ENCODE data around the gene WDR18. TPM values are rescaled to one million over a fixed set of nuclear protein-coding genes. Genes with fewer than 3 reads are reported as not detected.
A peak's percentile ranks its signal among the peaks of the same experiment; 100 is the strongest.

The WDR18 gene
- total and polyA plus RNA-seq, 2 donors (not counting 1 experiment from before 2014, with no cell fraction given) = 10.0 to 42.3 TPM

DNA sequence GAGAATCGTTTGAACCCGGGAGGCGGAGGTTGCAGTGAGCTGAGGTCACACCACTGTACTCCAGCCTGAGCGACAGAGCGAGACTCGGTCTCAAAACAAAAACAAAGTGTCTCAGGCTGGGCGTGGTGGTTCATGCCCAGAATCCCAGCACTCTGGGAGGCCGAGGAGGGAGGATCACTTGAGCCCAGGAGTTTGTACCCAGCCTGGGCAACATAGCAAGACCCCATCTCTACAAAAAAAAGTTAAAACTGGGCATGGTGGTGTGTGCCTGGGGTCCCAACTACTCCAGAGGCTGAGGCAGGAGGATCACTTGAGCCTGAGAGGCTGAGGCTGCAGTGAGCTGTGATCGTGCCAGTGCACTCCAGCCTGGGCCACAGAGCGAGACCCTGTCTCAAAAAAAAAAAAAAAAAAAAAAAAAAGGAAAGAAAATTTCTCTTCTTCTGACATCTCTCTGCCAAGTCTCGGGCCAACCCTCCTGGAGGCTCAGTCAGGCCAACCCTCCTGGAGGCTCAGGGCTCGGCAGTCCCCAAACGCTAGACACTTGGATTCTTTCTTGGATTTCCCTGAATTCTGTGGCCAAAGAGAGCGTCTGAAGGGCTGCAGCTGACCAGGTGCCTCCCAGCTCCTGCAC is 32.0 kb upstream of the WDR18 start:
- H3K4me1 ChIP-seq (ENCODE audit: control insufficient read depth, extremely low read depth, insufficient read depth, low read length) = peaks cover 6% of the 10 kb centered on the region
- no peak overlapping the region for H3K4me3 ChIP-seq (replicated peaks in 1 of 4; ENCODE audit: control extremely low read depth in 1 of 4, insufficient read depth in 1 of 4, low read depth in 3 of 4, low read length in 4 of 4)
- H3K9ac ChIP-seq (ENCODE audit: insufficient read depth, low read length) = no peak overlapping the region
- H3K27me3 ChIP-seq (ENCODE audit: control insufficient read depth, insufficient read depth, low read length) = no peaks in the 10 kb centered on the region
- no peak for TF ChIP-seq EZH2 (IDR thresholded peaks at IDR 0.05; ENCODE audit: low read length, missing control alignments)
- TF ChIP-seq, protein P1, sequence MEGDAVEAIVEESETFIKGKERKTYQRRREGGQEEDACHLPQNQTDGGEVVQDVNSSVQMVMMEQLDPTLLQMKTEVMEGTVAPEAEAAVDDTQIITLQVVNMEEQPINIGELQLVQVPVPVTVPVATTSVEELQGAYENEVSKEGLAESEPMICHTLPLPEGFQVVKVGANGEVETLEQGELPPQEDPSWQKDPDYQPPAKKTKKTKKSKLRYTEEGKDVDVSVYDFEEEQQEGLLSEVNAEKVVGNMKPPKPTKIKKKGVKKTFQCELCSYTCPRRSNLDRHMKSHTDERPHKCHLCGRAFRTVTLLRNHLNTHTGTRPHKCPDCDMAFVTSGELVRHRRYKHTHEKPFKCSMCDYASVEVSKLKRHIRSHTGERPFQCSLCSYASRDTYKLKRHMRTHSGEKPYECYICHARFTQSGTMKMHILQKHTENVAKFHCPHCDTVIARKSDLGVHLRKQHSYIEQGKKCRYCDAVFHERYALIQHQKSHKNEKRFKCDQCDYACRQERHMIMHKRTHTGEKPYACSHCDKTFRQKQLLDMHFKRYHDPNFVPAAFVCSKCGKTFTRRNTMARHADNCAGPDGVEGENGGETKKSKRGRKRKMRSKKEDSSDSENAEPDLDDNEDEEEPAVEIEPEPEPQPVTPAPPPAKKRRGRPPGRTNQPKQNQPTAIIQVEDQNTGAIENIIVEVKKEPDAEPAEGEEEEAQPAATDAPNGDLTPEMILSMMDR (conservative IDR thresholded peaks at IDR 0.05 in 1 of 2, IDR thresholded peaks at IDR 0.05 in 1 of 2; ENCODE audit: low read depth in 1 of 2, low read length in 2 of 2) = no peak
- peaks cover 19% of the 10 kb centered on the region for H3K79me2 ChIP-seq (ENCODE audit: control insufficient read depth, insufficient read depth, low read length)
- no peak for DNase-seq (ENCODE audit: low read depth in 2 of 2)
- no peaks in the 10 kb centered on the region for H4K20me1 ChIP-seq (ENCODE audit: control insufficient read depth, extremely low read depth, insufficient read depth, low read length)
- H3K36me3 ChIP-seq (ENCODE audit: control insufficient read depth, insufficient read depth, low read length) = peaks cover 7% of the 10 kb centered on the region
- no peak overlapping the region for H3K27ac ChIP-seq (ENCODE audit: insufficient read depth, low read length)
- no peak overlapping the region for H3K4me2 ChIP-seq (ENCODE audit: extremely low read depth, insufficient read depth, low read length)
- H2AFZ ChIP-seq (ENCODE audit: low read length) = no peak overlapping the region
- no peaks in the 10 kb centered on the region for H3K9me3 ChIP-seq (ENCODE audit: control insufficient read depth, insufficient read depth, low read depth, low read length)

DNA sequence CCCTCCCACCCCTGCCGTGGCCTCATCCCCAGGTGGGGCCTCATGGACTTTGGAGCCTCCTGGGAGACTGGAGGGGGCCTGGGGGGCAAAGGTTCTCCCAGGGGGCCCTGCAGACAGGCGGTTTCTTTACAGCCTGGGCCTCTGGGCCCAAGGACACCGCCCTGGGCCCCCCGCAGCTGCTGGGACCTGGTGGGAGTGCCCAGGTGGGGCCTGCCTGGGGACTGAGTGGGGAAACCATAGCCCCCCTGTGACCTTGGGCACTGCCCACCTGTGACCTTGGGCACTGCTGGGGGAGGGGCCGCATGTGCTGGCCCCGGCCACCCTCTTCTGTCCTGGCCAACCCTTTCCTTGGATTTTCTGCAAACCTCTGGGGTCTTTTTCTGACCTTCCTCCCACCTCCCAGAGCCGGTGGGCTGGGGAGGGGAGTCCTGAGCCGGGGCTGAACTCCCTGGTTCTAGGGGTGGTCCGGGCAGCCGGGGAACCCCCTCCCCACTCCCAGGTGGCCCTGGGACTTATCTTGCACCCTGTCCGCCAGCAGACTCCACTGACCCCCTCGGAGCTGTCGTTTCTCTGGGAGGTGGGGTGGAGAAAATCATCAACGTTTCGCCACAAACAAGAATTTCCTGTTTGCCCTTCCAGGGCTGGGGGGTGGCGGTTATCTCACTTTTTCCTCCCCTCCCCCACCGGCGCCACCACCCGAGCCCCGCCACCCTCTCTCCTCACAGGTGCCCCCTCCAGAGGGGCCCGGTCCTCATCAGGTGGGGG is 31.3 kb upstream of the WDR18 start:
- no peak overlapping the region for H3K4me2 ChIP-seq (ENCODE audit: extremely low read depth, insufficient read depth, low read length)
- no peak overlapping the region for H2AFZ ChIP-seq (ENCODE audit: low read length)
- peaks cover 2% of the 10 kb centered on the region for H3K36me3 ChIP-seq (ENCODE audit: control insufficient read depth, insufficient read depth, low read length)
- H3K4me3 ChIP-seq (replicated peaks in 1 of 4; ENCODE audit: control extremely low read depth in 1 of 4, insufficient read depth in 1 of 4, low read depth in 3 of 4, low read length in 4 of 4) = no peak overlapping the region
- no peak overlapping the region for H3K9ac ChIP-seq (ENCODE audit: insufficient read depth, low read length)
- DNase-seq (ENCODE audit: low read depth in 2 of 2) = no peak
- H3K79me2 ChIP-seq (ENCODE audit: control insufficient read depth, insufficient read depth, low read length) = peaks cover 16% of the 10 kb centered on the region
- no peaks in the 10 kb centered on the region for H3K9me3 ChIP-seq (ENCODE audit: control insufficient read depth, insufficient read depth, low read depth, low read length)
- no peaks in the 10 kb centered on the region for H4K20me1 ChIP-seq (ENCODE audit: control insufficient read depth, extremely low read depth, insufficient read depth, low read length)
- peaks cover 6% of the 10 kb centered on the region for H3K4me1 ChIP-seq (ENCODE audit: control insufficient read depth, extremely low read depth, insufficient read depth, low read length)
- TF ChIP-seq, protein P1 (conservative IDR thresholded peaks at IDR 0.05 in 1 of 2, IDR thresholded peaks at IDR 0.05 in 1 of 2; ENCODE audit: low read depth in 1 of 2, low read length in 2 of 2) = no peak
- H3K27ac ChIP-seq (ENCODE audit: insufficient read depth, low read length) = peak overlapping the region; percentile 16
- no peaks in the 10 kb centered on the region for H3K27me3 ChIP-seq (ENCODE audit: control insufficient read depth, insufficient read depth, low read length)

DNA sequence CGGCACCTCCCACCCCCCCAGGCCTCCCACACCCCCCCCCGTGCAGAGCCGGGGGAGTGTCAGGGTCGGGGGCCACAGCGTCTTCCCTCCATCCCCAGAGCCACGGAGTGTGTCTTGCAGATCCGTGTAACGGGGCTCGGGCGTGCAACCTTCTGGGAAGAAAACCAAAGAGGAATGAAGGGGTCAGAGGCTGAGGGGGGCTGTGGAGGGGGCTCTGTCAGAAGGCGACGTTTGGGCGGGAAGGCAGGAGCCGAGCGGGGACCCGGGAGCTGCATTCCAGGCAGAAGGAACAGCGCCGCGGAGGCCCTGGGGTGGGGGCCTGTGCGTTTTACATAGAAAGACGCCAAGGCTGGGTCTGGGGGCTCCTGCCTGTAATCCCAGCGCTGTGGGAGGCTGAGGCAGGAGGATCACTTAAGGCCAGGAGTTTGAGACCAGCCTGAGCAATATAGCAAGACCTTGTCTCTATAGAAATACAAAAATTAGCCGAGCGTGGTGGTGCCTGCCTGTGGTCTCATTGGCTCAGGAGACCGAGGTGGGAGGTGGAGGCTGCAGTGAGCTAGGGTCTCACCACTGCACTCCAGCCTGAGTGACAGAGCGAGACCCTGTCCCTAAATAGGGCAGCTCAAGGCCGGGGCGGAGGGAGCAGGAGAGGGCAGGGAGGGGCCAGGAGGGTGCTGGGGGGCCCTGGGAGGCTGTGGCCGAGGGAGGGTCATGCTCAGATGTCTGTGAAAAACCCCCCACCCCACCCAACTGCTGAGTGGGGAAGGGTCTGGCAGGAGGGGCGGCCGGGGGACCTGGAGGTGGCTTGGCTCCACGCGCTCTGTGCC is 30.5 kb upstream of the WDR18 start:
- TF ChIP-seq, protein P1 (conservative IDR thresholded peaks at IDR 0.05 in 1 of 2, IDR thresholded peaks at IDR 0.05 in 1 of 2; ENCODE audit: low read depth in 1 of 2, low read length in 2 of 2) = no peak
- Histone ChIP-seq H2AFZ (ENCODE audit: low read length) (no peak overlapping the region), H3K27ac (ENCODE audit: insufficient read depth, low read length) (no peak overlapping the region), H4K20me1 (ENCODE audit: control insufficient read depth, extremely low read depth, insufficient read depth, low read length) (no peaks in the 10 kb centered on the region), H3K4me2 (ENCODE audit: extremely low read depth, insufficient read depth, low read length) (no peak overlapping the region), H3K27me3 (ENCODE audit: control insufficient read depth, insufficient read depth, low read length) (no peaks in the 10 kb centered on the region), H3K36me3 (ENCODE audit: control insufficient read depth, insufficient read depth, low read length) (no peaks in the 10 kb centered on the region), H3K9ac (ENCODE audit: insufficient read depth, low read length) (no peak overlapping the region), H3K4me3 (replicated peaks in 1 of 4; ENCODE audit: control extremely low read depth in 1 of 4, insufficient read depth in 1 of 4, low read depth in 3 of 4, low read length in 4 of 4) (no peak overlapping the region), H3K9me3 (ENCODE audit: control insufficient read depth, insufficient read depth, low read depth, low read length) (no peaks in the 10 kb centered on the region), H3K4me1 (ENCODE audit: control insufficient read depth, extremely low read depth, insufficient read depth, low read length) (peaks cover 6% of the 10 kb centered on the region), H3K79me2 (ENCODE audit: control insufficient read depth, insufficient read depth, low read length) (peaks cover 16% of the 10 kb centered on the region)
- DNase-seq (ENCODE audit: low read depth in 2 of 2) = no peak

Measured in fibroblast of lung (primary cell).